OCI-LY7 (cell line): Measurements from ENCODE around the gene SERPINB5. TPM values are rescaled to one million over a fixed set of nuclear protein-coding genes. Genes with fewer than 3 reads are reported as not detected.

Experiments used
- BruUV-seq: library from RNA; stranded (reverse); fragments of 400-500 nt; replicated peaks from 2 replicates; lab custom pipeline; 2021; lab: Mats Ljungman, UMichigan
- CTCF ChIA-PET: fragments of 300-600 bp; sonication (Branson Sonifier 250); formaldehyde crosslinking; loops from one replicate; lab custom pipeline; 2022; ENCODE audit warnings: antibody characterized with exemption; ENCODE audit not compliant: unreplicated experiment; lab: Charles Lee
- POLR2A ChIA-PET: fragments of 300-600 bp; sonication (Branson Sonifier 250); formaldehyde crosslinking; loops from one replicate; lab custom pipeline; 2022; ENCODE audit warnings: antibody characterized with exemption; lab: Charles Lee
- DNase-seq: peaks from one replicate; pipeline ENCODE4 v3.0.0-alpha.2; 2015; ENCODE audit warnings: low spot score
- H2AFZ ChIP-seq: fragments of 200-600 bp; sonication (generic), shearing (Covaris generic); 2 replicates; pipeline ENCODE4 v1.6.1; 2014; ENCODE audit warnings: mild to moderate bottlenecking, antibody characterized with exemption, low read length, moderate library complexity
- H3K27ac ChIP-seq: fragments of 200-600 bp; sonication (generic); 2 replicates; pipeline ENCODE4 v1.5.1; 2014; ENCODE audit warnings: mixed run types, low read depth, mild to moderate bottlenecking, moderate library complexity, low read length, inconsistent platforms; ENCODE audit not compliant: poor library complexity, severe bottlenecking
- H3K36me3 ChIP-seq: fragments of 200-600 bp; sonication (generic); 2 replicates; pipeline ENCODE4 v1.6.1; 2014; ENCODE audit warnings: mild to moderate bottlenecking, antibody characterized with exemption, low read length, moderate library complexity, mixed read lengths; ENCODE audit not compliant: insufficient read depth
- H3K4me1 ChIP-seq: fragments of 200-600 bp; sonication (generic); 2 replicates; pipeline ENCODE4 v1.5.1; 2014; ENCODE audit warnings: mild to moderate bottlenecking, low read length; ENCODE audit not compliant: insufficient read depth, poor library complexity, severe bottlenecking
- H3K4me2 ChIP-seq: fragments of 200-600 bp; sonication (generic); 2 replicates; pipeline ENCODE4 v1.6.1; 2014; ENCODE audit warnings: mild to moderate bottlenecking, low read length
- H3K4me3 ChIP-seq: fragments of 200-600 bp; sonication (generic); 2 replicates; pipeline ENCODE4 v1.5.1; 2014; ENCODE audit warnings: mild to moderate bottlenecking, low read depth, low read length; ENCODE audit not compliant: poor library complexity, severe bottlenecking
- H3K79me2 ChIP-seq: fragments of 200-600 bp; sonication (generic); 2 replicates; pipeline ENCODE4 v1.6.1; 2016; ENCODE audit warnings: low read depth, mild to moderate bottlenecking, low read length, moderate library complexity, mixed read lengths; ENCODE audit not compliant: insufficient read depth
- H3K9me2 ChIP-seq: fragments of 200-600 bp; sonication (generic); 2 replicates; pipeline ENCODE4 v1.6.1; 2016; ENCODE audit warnings: mild to moderate bottlenecking, low read length, mixed read lengths; ENCODE audit not compliant: insufficient read depth
- H3K9me3 ChIP-seq: fragments of 200-600 bp; sonication (generic); 2 replicates; pipeline ENCODE4 v1.6.1; 2014; ENCODE audit warnings: mild to moderate bottlenecking, mixed run types, low read length, mixed read lengths
- H4K20me1 ChIP-seq: fragments of 200-600 bp; sonication (generic); 2 replicates; pipeline ENCODE4 v1.6.1; 2014; ENCODE audit warnings: mild to moderate bottlenecking, antibody characterized with exemption, low read length, moderate library complexity, mixed read lengths; ENCODE audit not compliant: insufficient read depth
- EZH2phosphoT487 ChIP-seq: fragments of 200-600 bp; sonication (generic); IDR thresholded peaks from 2 replicates; pipeline ENCODE4 v1.6.1; 2018; ENCODE audit warnings: low read depth, borderline replicate concordance, mild to moderate bottlenecking, mixed run types, antibody characterized with exemption, low read length, moderate library complexity, mixed read lengths
- intact Hi-C: fragments of 100-400 bp; cut with micrococcal nuclease; formaldehyde crosslinking; loops from one replicate; pipeline ENCODE4 v1.10.0; 2022; ENCODE audit not compliant: unreplicated experiment
- total RNA-seq, 2 experiments: library from RNA; depleted of rRNA in 1 of 2; stranded (reverse); fragments of >200 nt in 1 of 2; shearing (Covaris generic) in 1 of 2; gene quantifications; 2 replicates each; pipeline ENCODE4 v1.2.3, GENCODE V29; 2014 to 2022
- TF ChIP-seq, protein P1 (sequence below): fragments of 200-600 bp; sonication (generic); conservative IDR thresholded peaks from 2 replicates; pipeline ENCODE4 v1.5.1; 2014; ENCODE audit warnings: mild to moderate bottlenecking, antibody characterized with exemption, low read length, moderate library complexity, mixed read lengths

Gene SERPINB5
- total RNA-seq, 2 experiments from 2014 or later: not detected

- ChIA-PET CTCF (no interaction called here), POLR2A (no interaction called here)
- H3K9me2 ChIP-seq: no peaks in the 10 kb centered on the region
- no peaks in the 10 kb centered on the region for H4K20me1 ChIP-seq
- no peak overlapping the region for H3K4me2 ChIP-seq
- intact Hi-C loops: no loop called here
- BruUV-seq: no TSS peak
- no peaks in the 10 kb centered on the region for H3K79me2 ChIP-seq
- H3K4me1 ChIP-seq: no peaks in the 10 kb centered on the region
- H3K36me3 ChIP-seq: no peaks in the 10 kb centered on the region
- TF ChIP-seq, protein P1, sequence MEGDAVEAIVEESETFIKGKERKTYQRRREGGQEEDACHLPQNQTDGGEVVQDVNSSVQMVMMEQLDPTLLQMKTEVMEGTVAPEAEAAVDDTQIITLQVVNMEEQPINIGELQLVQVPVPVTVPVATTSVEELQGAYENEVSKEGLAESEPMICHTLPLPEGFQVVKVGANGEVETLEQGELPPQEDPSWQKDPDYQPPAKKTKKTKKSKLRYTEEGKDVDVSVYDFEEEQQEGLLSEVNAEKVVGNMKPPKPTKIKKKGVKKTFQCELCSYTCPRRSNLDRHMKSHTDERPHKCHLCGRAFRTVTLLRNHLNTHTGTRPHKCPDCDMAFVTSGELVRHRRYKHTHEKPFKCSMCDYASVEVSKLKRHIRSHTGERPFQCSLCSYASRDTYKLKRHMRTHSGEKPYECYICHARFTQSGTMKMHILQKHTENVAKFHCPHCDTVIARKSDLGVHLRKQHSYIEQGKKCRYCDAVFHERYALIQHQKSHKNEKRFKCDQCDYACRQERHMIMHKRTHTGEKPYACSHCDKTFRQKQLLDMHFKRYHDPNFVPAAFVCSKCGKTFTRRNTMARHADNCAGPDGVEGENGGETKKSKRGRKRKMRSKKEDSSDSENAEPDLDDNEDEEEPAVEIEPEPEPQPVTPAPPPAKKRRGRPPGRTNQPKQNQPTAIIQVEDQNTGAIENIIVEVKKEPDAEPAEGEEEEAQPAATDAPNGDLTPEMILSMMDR: no peak
- no peak for TF ChIP-seq EZH2phosphoT487
- no peak overlapping the region for H3K27ac ChIP-seq
- DNase-seq: no peak
- no peak overlapping the region for H2AFZ ChIP-seq
- no peak overlapping the region for H3K4me3 ChIP-seq
- H3K9me3 ChIP-seq: no peaks in the 10 kb centered on the region
These were observed 4.2 kb downstream of the SERPINB5 start for GRCh38 chr18:63480915-63481314.

GRCh38 chr18:63487676-63488075 is 10.9 kb downstream of the SERPINB5 start:
- Histone ChIP-seq H2AFZ (no peak overlapping the region), H3K4me1 (no peaks in the 10 kb centered on the region), H3K9me2 (no peaks in the 10 kb centered on the region), H3K4me2 (no peak overlapping the region), H3K27ac (no peak overlapping the region), H3K4me3 (no peak overlapping the region), H3K36me3 (no peaks in the 10 kb centered on the region), H3K79me2 (no peaks in the 10 kb centered on the region), H4K20me1 (no peaks in the 10 kb centered on the region), H3K9me3 (no peaks in the 10 kb centered on the region)
- TF ChIP-seq, protein P1: no peak
- POLR2A ChIA-PET: interaction anchor here (0.5 to 1.0 kb wide), 3 partner anchors 356 to 1294 kb away, joined by 3 read pairs; no protein-coding TSS in a partner anchor
- intact Hi-C loops: no loop called here
- no TSS peak for BruUV-seq
- CTCF ChIA-PET: no interaction called here
- no peak for DNase-seq

DNA sequence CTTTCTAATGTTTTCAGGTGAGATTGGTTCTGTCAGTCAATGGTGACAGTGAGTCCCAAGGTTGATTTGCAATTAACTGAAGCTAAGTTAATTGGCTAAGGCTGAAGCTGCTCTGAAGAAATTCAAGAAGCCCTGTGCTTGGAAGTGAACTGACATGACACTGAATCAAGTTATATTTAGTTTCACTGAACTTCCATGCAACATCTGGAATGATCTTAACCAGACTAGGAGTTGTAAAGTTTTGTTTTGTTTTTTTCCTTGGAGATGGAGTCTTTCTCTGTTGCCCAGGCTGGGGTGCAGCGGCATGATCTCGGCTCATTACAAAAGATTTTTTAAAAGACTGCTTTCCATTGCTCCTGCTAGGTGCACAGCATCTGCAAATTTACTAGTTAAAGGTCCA is 11.4 kb downstream of the SERPINB5 start:
- Histone ChIP-seq H4K20me1 (no peaks in the 10 kb centered on the region), H3K9me2 (no peaks in the 10 kb centered on the region), H3K4me1 (no peaks in the 10 kb centered on the region), H3K36me3 (no peaks in the 10 kb centered on the region), H3K9me3 (no peaks in the 10 kb centered on the region), H3K4me3 (no peak overlapping the region), H3K79me2 (no peaks in the 10 kb centered on the region), H3K4me2 (no peak overlapping the region), H3K27ac (no peak overlapping the region), H2AFZ (no peak overlapping the region)
- DNase-seq: no peak
- ChIA-PET POLR2A (interaction anchor here (0.6 to 1.0 kb wide), 2 partner anchors 355 to 1293 kb away, joined by 3 read pairs; no protein-coding TSS in a partner anchor), CTCF (no interaction called here)
- intact Hi-C loops: no loop called here
- no TSS peak for BruUV-seq
- no peak for TF ChIP-seq EZH2phosphoT487
- TF ChIP-seq, protein P1: no peak
